Neuron (in vitro differentiated cells): ENCODE measurements around the gene PRR12.
"Not testable (repeated sequence)": the region's sequence is repeated elsewhere in the genome, so short reads cannot be mapped to it uniquely, and the experiment has no call there.

Experiments used
- H2AFZ ChIP-seq: one replicate; pipeline ENCODE4 v1.6.1; 2013; ENCODE audit warnings: low read depth, mild to moderate bottlenecking, inconsistent platforms, low read length, moderate library complexity
- H3K27me3 ChIP-seq: one replicate; pipeline ENCODE4 v1.6.1; 2013; ENCODE audit warnings: low read length; ENCODE audit not compliant: insufficient read depth
- H3K36me3 ChIP-seq: one replicate; pipeline ENCODE4 v1.6.1; 2013; ENCODE audit warnings: low read length; ENCODE audit not compliant: insufficient read depth
- H3K4me1 ChIP-seq: one replicate; pipeline ENCODE4 v1.6.1; 2013; ENCODE audit warnings: low read length; ENCODE audit not compliant: insufficient read depth
- H3K4me3 ChIP-seq: 2 replicates; pipeline ENCODE4 v1.5.1; 2013; ENCODE audit warnings: mild to moderate bottlenecking, low read length, moderate library complexity
- H3K9me3 ChIP-seq: one replicate; pipeline ENCODE4 v1.6.1; 2013; ENCODE audit warnings: low read length

PRR12 gene

GRCh38 chr19:49626226-49626625 is 35.2 kb downstream of the PRR12 start:
- H3K4me1 ChIP-seq: no peaks in the 10 kb centered on the region
- H3K9me3 ChIP-seq: no peaks in the 10 kb centered on the region
- peaks cover 46% of the 10 kb centered on the region for H3K36me3 ChIP-seq

GRCh38 chr19:49629659-49630058 is 38.7 kb downstream of the PRR12 start:
- H2AFZ ChIP-seq: no peak overlapping the region
- H3K36me3 ChIP-seq: peaks cover 25% of the 10 kb centered on the region
- H3K9me3 ChIP-seq: no peaks in the 10 kb centered on the region
- H3K27me3 ChIP-seq: no peaks in the 10 kb centered on the region
- H3K4me3 ChIP-seq: no peak overlapping the region
- no peaks in the 10 kb centered on the region for H3K4me1 ChIP-seq

More at GRCh38 chr19:49626226-49626625, 35.2 kb downstream of the PRR12 start:
- Histone ChIP-seq H3K27me3 (no peaks in the 10 kb centered on the region), H3K4me3 (no peak overlapping the region), H2AFZ (no peak overlapping the region)

GRCh38 chr19:49631014-49631588 is 40.1 kb downstream of the PRR12 start:
- no peaks in the 10 kb centered on the region for H3K9me3 ChIP-seq
- peaks cover 14% of the 10 kb centered on the region for H3K36me3 ChIP-seq
- H2AFZ ChIP-seq: no peak overlapping the region
- no peak overlapping the region for H3K4me3 ChIP-seq
- H3K4me1 ChIP-seq: peaks cover 4% of the 10 kb centered on the region
- H3K27me3 ChIP-seq: no peaks in the 10 kb centered on the region

GRCh38 chr19:49631610-49632192 is 40.7 kb downstream of the PRR12 start:
- Histone ChIP-seq H3K4me3 (no peak overlapping the region), H3K9me3 (no peaks in the 10 kb centered on the region), H3K36me3 (peaks cover 8% of the 10 kb centered on the region), H3K27me3 (no peaks in the 10 kb centered on the region), H2AFZ (no peak overlapping the region), H3K4me1 (peaks cover 10% of the 10 kb centered on the region)

- H3K36me3 ChIP-seq: peaks cover 8% of the 10 kb centered on the region
- H3K4me3 ChIP-seq: no peak overlapping the region
- no peak overlapping the region for H2AFZ ChIP-seq
- no peaks in the 10 kb centered on the region for H3K9me3 ChIP-seq
- H3K27me3 ChIP-seq: no peaks in the 10 kb centered on the region
- peaks cover 13% of the 10 kb centered on the region for H3K4me1 ChIP-seq
These were observed 41.6 kb downstream of the PRR12 start for GRCh38 chr19:49632576-49632975.

GRCh38 chr19:49633273-49633672 is 42.3 kb downstream of the PRR12 start:
- H3K36me3 ChIP-seq, H3K9me3 ChIP-seq, H2AFZ ChIP-seq, H3K27me3 ChIP-seq, H3K4me3 ChIP-seq: not testable (repeated sequence)
- peaks cover 19% of the 10 kb centered on the region for H3K4me1 ChIP-seq

GRCh38 chr19:49635530-49636232 is 44.7 kb downstream of the PRR12 start:
- Histone ChIP-seq H3K4me3 (no peak overlapping the region), H2AFZ (no peak overlapping the region), H3K36me3 (no peaks in the 10 kb centered on the region), H3K4me1 (peaks cover 26% of the 10 kb centered on the region), H3K27me3 (no peaks in the 10 kb centered on the region), H3K9me3 (no peaks in the 10 kb centered on the region)

GRCh38 chr19:49636233-49636932 is 45.4 kb downstream of the PRR12 start:
- Histone ChIP-seq H3K27me3 (no peaks in the 10 kb centered on the region), H3K4me1 (peaks cover 33% of the 10 kb centered on the region), H2AFZ (no peak overlapping the region), H3K9me3 (no peaks in the 10 kb centered on the region), H3K4me3 (no peak overlapping the region), H3K36me3 (no peaks in the 10 kb centered on the region)

GRCh38 chr19:49637821-49638738 is 47.1 kb downstream of the PRR12 start:
- Histone ChIP-seq H3K27me3 (no peaks in the 10 kb centered on the region), H3K36me3 (no peaks in the 10 kb centered on the region), H3K9me3 (no peaks in the 10 kb centered on the region), H2AFZ (no peak overlapping the region), H3K4me3 (no peak overlapping the region), H3K4me1 (peaks cover 38% of the 10 kb centered on the region)

GRCh38 chr19:49639401-49640112 is 48.6 kb downstream of the PRR12 start:
- peaks cover 4% of the 10 kb centered on the region for H3K36me3 ChIP-seq
- H3K4me3 ChIP-seq: peak overlapping the region; percentile 33
- peak overlapping the region; percentile 23 for H2AFZ ChIP-seq
- H3K27me3 ChIP-seq: no peaks in the 10 kb centered on the region
- H3K4me1 ChIP-seq: peaks cover 45% of the 10 kb centered on the region
- H3K9me3 ChIP-seq: no peaks in the 10 kb centered on the region

- Histone ChIP-seq H3K9me3 (no peaks in the 10 kb centered on the region), H2AFZ (peak within 1 kb of the TSS; percentile 23), H3K36me3 (peaks cover 10% of the 10 kb centered on the region), H3K4me3 (peak within 1 kb of the TSS; percentile 60), H3K27me3 (no peaks in the 10 kb centered on the region), H3K4me1 (peaks cover 45% of the 10 kb centered on the region)
These were observed 49.3 kb downstream of the PRR12 start, which contains the start of gene RRAS for GRCh38 chr19:49640113-49640898. Gene RRAS, minus strand, starts transcription at chr19:49640143. Its CDS starts 45 bp downstream, at chr19:49640098.
